Measurements from ENCODE around the gene TAS1R3.

- peak; percentile 47 for TF ChIP-seq CTCF (IDR thresholded peaks at IDR 0.05)
- TF ChIP-seq EZH2 (IDR thresholded peaks at IDR 0.05) = no peak
- no peak for TF ChIP-seq EZH2phosphoT487 (IDR thresholded peaks at IDR 0.05)
Observed at GRCh38 chr1:1299686-1300351, 31.3 kb upstream of the TAS1R3 start.
